GM19372 (cell line): ENCODE measurements around the gene ITCH.

Source experiments
- ATAC-seq: cut with Tn5 transposase; IDR thresholded peaks from one replicate; pipeline ENCODE4 v1.9.1; 2021; ENCODE audit warnings: mild to moderate bottlenecking, low read depth, moderate library complexity; ENCODE audit not compliant: unreplicated experiment

Gene ITCH

DNA sequence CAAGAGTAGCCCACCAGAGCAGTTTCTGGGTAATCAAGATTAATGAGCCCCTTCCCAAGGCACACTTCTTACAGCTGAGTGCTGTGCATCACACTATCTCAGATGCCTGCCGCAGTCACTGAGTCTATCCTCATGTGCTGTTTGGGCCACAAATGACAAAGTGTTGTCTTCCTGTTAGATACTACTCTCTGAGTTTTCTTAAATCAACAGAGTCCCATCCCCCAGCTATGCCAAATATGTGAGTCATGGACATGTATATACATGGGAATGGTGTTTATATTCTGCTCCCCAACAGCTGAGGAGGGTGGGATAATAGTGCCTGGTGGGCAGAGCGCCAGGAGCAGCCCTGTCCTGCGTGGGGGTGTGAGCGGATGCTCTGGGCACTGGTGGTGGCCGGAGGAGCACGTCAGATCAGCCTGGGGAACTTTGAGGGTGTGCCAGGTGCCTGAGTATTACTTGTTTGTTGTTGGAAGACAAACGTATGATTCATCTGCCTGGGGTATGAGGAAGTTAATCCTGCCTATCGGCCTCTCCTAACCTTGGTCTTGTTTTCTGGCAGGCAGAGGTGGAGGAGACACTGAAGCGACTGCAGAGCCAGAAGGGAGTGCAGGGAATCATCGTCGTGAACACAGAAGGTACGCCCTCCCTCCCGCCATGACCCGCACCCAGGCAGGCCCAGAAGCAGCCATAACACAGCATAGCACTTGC, 162.8 kb downstream of the ITCH start:
- ATAC-seq = no peak

DNA sequence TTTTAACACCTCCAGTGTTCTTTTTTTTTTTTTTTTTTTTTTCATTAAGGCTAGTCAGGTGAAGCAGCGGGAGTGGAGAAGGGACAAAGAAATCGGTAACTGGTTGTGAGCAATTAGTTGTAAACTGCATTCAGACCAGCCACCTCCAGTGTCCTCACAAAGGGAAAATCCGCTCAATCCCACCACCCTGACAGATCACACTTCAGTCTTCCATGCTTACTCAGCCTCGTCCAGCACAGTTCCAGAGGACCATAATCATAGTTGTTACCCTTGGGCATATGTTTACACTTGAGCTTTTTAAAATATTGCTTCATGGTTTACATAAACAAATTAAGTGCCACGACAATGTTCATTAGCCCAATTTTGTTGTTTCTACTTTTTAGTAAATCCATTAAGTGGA, 163.4 kb downstream of the ITCH start:
- ATAC-seq = no peak

DNA sequence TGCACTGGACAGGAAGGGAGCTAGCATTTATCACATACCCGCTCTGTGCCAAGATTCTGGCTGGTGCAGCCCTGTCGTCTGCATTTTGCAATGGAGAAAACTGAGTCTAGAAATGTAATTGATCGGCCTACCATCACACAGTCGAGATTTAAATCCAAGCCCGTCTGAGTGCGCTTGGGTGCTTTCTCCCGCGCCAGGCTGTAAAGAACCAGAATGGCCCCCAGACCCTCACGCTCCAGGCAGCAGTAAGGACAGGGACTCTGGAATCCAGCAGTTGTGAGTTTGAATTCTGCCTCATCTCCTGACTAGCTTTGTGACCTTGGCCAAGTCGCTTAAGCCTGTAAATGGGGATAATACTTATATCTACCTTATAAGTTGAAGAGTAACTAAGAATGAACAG, 163.9 kb downstream of the ITCH start:
- no peak for ATAC-seq

DNA sequence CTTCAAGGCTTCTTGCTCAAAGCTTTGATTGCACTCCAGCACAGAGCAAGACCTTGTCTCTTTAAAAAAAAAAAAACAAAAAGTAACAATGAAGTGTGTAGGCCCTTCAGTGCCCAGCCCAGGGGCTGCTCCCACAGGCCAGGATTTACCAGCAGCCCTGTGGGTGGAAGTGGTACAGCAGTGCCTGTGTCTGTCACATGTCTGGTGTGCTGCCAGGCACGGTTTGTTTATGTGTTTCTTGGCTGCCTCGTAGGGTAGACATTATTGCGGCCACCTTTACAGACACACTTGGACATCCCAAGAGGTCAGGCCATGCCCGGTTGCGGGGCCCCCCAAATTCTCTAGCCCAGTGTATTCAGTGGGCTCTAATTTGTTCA, 165.8 kb downstream of the ITCH start:
- ATAC-seq = no peak

DNA sequence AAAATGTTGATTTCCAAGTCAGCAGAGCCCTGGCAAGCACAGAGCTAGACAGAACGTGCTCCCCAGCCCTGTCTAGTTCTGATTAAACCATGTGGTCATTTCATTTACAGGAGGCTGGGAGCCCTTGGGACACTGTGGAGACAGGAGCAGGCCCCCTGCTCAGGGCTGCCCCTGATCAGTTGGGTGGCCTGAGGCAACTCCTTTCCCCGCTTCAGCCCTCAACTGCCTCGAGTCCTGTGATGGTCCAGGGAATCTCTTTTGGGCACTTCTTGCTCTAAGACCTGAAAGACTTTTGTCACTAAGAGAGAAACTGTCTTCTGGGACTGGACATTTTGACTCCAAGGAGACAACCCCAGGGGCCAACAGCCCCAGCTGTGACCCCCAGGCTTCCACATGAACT, 166.7 kb downstream of the ITCH start:
- no peak for ATAC-seq

DNA sequence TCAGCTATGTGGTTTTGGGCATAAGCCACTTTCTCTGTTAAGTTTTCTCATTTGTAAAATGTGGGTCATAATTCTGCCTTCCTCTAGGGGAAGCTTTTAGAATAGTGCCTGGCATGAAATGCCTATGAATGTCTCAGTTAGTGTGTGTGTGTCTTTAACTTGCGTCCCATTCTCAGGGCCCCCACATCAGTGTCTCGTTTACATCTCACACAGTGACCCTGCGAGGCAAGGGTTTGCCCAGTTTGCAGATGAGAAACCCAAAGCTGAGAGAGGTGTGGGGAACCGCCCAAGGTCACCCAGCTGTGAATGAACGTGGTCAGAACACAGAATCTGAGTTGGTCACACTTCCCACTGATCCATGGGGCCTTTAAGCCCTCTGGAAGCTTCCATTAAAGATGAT, 167.3 kb downstream of the ITCH start:
- no peak for ATAC-seq

DNA sequence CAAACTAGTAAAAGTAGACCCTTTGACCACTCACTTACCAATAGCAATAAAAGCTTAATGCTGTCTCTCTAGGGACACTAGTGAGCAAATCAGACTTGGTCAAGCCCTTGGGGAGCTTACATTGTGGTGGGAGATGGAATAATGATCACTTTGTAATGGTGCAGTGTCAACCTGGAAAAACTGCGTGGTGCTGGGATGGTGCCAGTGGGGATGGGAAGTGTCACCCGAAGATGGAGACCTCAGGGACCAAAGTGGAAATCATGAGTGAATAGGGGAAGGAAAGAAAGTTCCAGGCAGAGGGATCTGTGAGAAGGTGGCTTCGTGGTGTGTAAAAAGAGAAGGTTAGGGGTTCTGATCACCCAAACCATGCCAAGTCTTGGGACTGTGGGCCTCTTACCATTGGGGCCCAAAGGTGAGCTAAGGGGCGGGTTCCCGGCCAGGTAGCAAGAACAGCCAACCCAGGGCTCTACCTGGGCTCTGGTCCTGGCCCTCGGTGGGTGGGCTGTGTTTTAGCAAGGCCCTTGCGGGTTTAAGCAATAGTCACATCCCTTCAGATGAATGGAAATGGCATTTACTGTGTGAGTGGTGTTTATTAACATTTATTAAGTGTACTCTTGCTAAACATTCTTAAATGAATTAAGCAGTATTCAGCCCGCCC, 168.7 kb downstream of the ITCH start:
- ATAC-seq = no peak

DNA sequence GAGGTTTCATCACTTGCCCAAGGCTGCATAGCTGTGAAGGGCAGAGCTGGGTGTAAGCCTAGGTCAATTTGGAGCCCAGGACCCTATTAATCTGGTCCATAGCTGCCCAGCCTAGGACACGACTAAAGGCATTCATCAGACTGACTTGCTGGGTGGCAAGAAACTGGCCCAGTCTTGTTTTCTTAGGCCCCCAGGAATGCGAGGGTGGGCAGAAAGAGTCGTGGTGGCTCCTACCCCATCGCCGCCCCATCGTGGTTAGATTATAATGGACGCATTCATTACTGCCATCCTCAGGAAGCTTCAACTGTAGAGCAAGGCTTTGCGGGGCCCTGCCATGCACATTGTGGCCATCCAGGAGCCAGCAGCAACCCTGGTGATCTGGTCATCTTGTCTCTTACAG, 169.2 kb downstream of the ITCH start:
- no peak for ATAC-seq

DNA sequence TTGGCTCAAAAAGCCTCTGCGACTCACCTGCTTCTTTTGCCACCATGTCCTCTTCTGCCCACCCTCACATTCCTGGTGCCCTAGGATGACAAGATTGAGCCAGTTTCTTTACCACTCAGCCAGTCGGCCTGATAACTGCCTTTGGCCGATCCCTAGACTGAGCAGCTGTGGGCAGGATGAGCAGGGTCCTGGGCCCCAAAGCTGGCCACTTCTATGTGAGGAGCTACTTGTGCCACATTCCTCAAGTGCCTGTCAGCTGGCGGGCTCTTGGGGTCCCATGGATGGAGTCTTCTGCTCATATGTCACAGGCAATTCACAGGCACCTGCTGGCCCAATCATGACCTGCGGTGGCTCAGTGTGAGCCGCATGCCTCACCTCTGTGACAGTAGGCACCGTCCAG, 169.7 kb downstream of the ITCH start:
- ATAC-seq = no peak

DNA sequence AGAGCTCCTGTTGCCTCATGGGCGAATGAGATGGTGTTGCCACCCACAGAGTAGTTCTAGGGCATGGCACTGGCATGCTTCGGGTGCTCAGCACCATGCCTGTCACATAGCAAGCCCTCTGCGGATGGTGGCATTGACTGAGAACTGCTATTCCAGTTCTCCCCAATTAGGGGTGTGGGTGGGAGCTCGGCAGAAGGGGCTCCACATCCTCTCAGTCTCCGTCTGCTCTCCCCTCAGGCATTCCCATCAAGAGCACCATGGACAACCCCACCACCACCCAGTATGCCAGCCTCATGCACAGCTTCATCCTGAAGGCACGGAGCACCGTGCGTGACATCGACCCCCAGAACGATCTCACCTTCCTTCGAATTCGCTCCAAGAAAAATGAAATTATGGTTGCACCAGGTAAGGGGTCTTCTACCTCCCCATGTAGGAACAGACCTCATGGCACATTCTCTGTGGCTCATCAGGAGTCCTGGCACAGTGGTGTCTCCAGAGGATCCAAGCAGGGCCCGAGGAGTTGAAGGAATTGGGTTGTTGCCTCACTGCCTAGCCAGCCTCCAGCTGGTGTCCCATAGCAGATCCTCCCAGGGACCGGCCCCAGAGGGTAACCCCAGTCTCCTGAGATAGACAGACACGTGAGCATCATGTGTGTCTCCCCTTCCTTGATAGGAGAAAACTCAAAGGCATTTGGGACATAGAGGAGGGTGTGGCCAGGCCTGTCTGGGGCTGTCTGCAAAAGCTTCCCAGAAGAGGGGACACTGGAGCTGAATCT, 171.5 kb downstream of the ITCH start:
- ATAC-seq = no peak

DNA sequence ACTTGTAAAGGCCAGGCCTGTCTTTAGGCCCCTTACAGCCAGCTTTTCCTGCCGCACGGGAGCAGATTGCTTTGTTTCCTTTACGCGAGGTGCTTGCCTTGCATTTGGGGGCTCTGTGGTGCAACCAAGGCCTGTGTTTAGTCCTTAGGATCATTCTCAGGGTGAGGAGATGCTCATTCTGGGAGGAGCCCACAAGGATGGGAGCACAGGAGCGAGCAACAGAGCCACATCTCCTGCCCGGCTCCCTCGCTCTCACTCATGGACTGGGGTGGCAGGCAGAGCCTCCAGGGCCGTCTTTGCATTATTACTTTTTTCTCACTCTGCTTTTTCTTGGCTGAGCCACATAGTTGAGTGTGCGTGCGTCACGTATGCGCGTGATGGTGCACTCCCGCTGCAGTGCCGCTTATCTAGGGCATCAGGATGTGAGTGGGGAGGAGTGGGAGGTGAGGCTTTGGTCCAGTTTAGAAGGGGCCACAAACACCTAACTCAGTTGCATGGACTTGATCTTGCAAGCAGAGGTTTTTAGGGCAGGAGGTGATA, 172.3 kb downstream of the ITCH start:
- ATAC-seq = no peak

DNA sequence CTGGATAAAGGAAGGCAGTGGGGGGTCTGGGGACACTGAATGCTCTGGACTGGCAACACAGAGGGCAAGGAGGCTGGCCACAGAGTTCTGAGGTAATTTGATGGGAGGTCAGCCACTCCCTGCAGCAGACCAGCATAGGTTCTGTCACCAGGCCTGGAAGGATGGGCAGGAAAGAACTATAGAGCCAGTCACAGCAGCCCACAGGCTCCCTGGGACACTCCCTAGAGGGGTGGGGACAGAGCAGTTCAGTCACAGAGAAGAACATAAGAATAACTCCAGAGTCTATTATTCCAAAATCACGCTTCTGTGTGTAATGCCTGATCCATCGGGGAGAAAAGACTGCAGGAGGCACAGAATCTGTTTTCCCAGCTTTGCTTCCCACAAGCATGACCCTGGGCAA, 172.8 kb downstream of the ITCH start:
- no peak for ATAC-seq

DNA sequence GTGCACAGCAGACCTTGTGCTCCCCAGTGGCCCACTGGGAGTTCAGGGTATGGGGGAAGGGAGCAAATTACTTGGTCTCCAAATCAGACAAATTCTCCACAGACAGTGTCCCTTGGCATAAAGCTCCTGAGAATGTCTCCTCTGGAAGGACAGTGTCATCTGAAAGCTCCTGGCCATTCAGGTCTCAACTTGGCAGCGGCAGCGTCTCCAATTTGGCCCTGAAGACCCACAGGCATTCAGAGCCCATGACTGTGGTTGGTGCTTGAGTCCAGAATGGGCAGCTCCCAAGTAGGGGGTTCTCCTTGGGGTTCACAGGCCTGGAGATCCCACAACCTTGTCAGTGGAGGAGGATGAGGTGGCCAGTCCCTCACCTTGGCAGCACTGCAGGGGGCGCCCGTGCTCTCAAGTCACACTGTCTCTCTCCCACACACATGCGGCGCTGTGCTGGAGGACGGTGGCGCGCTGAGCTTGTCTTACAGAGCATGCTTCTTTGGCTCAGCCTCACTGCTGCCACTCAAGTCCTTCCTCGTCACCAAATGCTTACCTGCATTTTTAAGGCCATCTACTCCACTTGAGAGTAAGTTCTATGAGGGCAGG, 173.8 kb downstream of the ITCH start:
- no peak for ATAC-seq

DNA sequence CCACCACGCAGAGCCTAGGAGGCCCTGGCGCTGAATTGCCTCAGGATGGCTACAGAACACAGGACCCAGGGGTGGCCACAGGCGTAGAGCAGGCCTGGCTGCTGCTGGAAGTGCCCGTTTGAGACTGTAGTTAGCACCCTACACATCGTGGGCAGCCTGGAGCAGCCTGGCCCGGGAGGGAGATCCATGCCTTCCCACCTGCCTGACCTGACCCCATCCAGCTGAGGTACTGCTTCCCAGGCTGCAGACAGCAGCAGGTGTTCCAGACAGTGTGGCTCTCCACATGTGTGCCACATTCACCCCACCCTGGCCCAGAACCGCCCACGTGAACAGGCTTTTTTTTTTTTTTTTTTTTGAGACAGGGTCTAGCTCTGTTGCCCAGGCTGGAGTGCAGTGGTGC, 174.6 kb downstream of the ITCH start:
- no peak for ATAC-seq

DNA sequence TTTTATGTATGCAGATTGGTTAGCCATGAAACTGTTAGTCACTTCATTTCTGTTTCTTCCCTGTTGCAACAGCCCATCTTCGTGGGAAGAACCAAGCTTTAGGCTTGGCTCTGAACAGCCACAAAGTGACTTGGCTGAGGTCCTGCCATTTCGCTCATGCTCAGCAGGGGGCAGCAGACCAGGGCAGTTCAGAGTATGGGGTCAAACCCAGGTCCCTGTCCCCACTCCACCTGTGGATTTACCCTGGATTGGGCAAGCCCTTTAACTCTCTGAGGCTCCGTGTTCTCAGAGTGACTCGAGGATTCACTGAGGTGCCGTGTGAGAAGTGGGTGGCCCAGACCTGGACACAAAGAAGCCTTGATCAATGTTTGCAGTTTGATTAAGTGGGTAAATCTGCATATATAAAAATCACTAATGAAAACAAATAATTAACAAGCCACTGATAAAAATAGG, 175.6 kb downstream of the ITCH start:
- no peak for ATAC-seq

DNA sequence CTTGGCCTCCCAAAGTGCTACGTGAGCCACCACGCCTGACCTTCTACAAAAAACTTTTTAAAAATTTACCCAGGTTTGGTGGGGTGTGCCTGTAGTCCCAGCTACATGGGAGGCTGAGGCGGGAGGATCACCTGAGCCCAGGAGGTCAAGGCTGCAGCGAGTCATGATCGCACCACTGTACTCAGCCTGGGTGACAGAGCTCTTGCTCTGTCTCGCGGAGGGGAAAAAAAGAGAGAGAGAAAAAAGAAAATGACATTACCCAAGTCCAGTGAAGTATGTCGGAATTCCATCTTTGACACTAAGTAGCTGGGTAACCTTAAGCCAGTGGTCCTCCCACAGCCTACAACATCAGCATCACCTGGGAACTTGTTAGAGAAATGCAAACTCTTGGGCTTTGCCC, 176.7 kb downstream of the ITCH start:
- ATAC-seq = no peak

DNA sequence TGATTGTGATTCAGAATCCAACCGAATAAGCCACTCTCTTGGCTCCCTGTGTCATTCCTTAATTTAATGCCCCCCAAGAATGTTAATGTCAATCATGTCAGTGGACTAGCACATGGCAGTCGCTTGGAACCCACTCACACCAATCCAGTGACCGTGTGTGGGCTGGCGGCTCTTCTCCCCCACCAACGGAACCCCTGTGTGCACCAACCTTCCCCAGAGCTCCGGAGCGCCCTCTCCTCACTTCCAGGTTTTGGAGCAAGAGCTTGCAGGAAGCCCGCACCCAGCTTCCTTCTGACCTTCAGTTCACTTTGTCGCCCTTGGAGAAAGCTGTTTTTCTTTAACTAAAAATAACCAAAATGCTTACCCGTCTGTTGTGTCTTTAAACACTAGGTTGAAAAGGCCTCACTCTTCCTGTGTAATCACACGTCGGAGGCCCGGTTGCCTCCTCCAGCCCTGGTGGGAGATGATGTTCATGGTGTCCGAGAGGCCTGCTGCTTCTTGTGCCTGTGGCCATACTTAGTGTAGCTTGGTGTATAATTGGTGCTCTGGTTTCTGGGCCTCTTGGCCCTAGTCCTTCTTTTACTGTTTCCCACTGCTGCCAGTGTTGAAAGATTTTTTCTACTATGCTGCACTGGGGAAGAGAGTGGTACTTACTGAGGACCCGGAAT, 177.7 kb downstream of the ITCH start:
- ATAC-seq = no peak

DNA sequence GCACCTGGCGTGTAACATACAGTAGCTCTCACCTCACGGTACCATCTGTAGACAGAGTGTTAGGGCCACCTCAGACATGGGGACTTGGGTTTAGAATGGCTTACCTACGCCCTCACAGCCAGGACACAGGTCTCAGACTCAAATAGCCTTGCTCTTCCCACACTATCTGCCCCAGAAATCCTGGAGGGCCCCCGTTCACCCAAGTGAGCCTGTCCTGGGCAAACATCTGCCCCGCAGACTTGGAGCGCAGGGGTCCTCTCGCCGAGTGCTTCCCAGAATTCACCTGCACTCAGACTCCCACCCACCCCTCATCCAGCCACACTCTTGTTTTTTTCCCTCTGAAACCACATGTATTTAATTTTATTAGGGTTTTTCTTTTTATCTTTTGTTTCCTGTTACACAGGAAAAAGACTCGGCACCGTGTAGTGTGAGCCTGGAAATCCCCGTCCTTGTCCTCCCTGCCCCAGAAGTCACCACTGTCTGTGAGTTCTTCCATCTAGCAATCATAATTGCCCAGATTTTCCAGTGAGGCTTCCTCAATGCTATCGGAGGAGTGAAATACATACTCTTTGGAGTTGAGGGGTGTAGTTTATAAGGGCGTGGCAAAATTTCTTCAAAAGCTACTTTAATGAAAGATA, 178.3 kb downstream of the ITCH start:
- ATAC-seq = no peak

DNA sequence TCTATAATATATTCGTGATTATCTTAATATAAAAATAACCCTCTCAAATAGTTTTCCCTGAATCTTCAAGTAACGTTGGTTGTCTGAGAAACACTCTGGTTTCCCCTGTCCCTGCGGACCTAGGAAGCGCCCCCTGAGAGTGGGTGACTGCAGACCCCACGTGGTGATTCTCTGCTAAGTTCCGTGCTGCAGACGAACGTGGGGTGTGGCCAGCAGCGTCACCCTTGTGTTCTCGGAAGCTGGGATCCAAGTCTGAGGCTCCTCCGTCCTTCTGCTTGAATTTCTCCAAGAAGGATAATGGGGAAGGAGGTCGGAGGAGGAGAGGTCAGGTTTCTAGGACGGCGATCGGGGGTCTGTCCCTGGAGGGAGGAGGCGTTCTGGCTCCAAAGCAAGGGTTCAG, 178.8 kb downstream of the ITCH start:
- ATAC-seq = no peak

DNA sequence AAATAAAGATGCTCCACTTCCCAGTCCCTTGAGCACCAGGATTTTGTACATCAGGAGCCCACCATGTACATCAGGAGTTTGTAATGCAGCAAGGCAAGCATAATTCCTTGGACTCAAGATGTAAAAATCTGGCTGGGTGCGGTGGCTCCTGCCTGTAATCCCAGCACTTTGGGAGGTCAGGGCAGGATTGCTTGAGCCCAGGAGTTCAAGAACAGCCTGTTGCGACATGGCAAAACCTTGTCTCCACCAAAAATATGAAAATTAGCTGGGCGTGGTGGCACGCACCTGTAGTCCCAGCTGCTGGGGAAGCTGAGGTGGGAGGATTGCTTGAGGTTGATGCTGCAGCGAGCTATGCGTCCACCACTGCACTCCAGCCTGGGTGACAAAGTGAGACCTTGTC, 179.4 kb downstream of the ITCH start:
- no peak for ATAC-seq
